Measurements from ENCODE around the gene TRMT61A. TPM values are rescaled to one million over a fixed set of nuclear protein-coding genes. Genes with fewer than 3 reads are reported as not detected.

The TRMT61A gene
- total and polyA plus RNA-seq, 2 of the 4 experiments (the other 2 are of a cell fraction), result 5.7 to 16.2 TPM

DNA sequence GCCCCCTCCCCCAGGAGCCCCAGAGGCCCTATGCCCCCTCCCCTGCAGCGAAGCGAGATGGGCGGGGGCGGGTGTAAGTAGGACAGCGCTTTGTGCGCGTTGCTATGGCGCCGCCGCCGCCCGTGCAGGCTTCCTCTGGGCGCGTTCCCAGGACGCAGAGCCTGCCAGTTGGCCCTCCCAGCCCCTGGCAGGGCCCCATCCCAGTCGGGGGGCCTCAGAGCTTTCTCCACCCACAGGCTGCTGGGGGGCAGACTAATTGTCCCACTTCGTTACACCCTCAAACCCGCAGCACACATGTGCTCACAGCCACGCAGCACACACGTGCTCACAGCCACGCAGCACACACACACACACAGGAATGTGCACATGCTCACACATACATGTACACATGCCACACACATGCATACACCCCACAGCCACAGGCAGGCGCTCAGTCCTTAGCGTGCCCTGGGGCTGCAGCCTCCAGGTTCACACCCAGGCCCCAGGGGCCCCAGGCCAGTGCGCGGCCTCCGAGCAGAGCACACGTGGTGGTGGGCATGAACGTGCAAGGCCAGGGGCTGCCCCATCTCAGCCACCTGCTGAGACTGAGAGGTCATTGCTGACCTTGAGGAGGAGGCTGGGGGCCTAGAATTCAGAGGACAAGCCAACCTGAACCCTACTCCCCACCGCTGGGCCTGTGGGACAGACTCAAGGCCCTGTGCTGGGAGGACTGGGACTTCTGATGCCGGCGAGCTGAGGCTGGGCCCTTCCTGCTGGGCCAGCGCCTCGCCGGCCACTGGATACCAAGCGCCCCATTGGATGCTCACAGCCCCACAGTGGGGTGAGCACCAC, 15.6 kb downstream of the TRMT61A start:
- Histone ChIP-seq H3K9ac (ENCODE audit: low read depth, low read length) (no peak overlapping the region), H3K9me1 (ENCODE audit: insufficient read depth, low read length) (no peaks in the 10 kb centered on the region), H4K20me1 (ENCODE audit: insufficient read depth, low read length) (peaks cover 8% of the 10 kb centered on the region; the same call in 1 of the 2 replicates), H3K4me1 (ENCODE audit: control insufficient read depth, insufficient read depth, low read length) (peaks cover 23% of the 10 kb centered on the region), H3K27me3 (ENCODE audit: control insufficient read depth, insufficient read depth, low read length) (no peaks in the 10 kb centered on the region), H3K23ac (ENCODE audit: low read depth, low read length) (no peak overlapping the region), H2AK9ac (replicated peaks; ENCODE audit: low read depth, low read length, poor library complexity) (no peak overlapping the region), H3K18ac (ENCODE audit: low read depth, low read length) (no peak overlapping the region), H4K5ac (ENCODE audit: low read depth, low read length) (no peak overlapping the region), H3K4me2 (ENCODE audit: low read depth, low read length) (no peak overlapping the region), H3K27ac (ENCODE audit: insufficient read depth, low read length) (no peak overlapping the region), H3K4me3 (ENCODE audit: insufficient read depth, low read depth, low read length) (no peak overlapping the region), H3K56ac (ENCODE audit: extremely low read depth, insufficient read depth, low read length) (no peak overlapping the region), H2AK5ac (ENCODE audit: low read depth, low read length) (no peak overlapping the region; the same call in 1 of the 2 replicates), H2AFZ (replicated peaks; ENCODE audit: low read length, poor library complexity) (no peak overlapping the region), H4K91ac (ENCODE audit: insufficient read depth, low read depth, low read length) (no peak overlapping the region), H2BK15ac (ENCODE audit: low read depth, low read length) (no peak overlapping the region), H2BK5ac (ENCODE audit: low read depth, low read length, poor library complexity, severe bottlenecking) (no peak overlapping the region), H3K79me1 (ENCODE audit: low read depth in 1 of 2, low read length in 2 of 2) (no peaks in the 10 kb centered on the region; a peak in 1 of 4 replicates), H2BK120ac (ENCODE audit: low read depth, low read length) (no peak overlapping the region), H4K8ac (ENCODE audit: low read depth in 2 of 2, low read length in 2 of 2) (no peak overlapping the region), H3K4ac (ENCODE audit: low read depth, low read length) (no peak overlapping the region), H3K14ac (replicated peaks; ENCODE audit: low read depth, low read length) (no peak overlapping the region; the same call in 1 of the 2 replicates), H3K9me3 (ENCODE audit: control insufficient read depth, insufficient read depth, low read length) (no peaks in the 10 kb centered on the region), H2BK20ac (ENCODE audit: low read depth, low read length) (no peak overlapping the region), H3K36me3 (ENCODE audit: control insufficient read depth, insufficient read depth, low read length) (no peaks in the 10 kb centered on the region)
- ChIA-PET POLR2A (ENCODE audit: unreplicated experiment) (no interaction called here), CTCF (no interaction called here)
- intact Hi-C loops (cut with micrococcal nuclease), result no loop called here
- in situ Hi-C loops (cut with MboI; ENCODE audit: low sequenced_read_pairs), result no loop called here
- dilution Hi-C loops (cut with HindIII; ENCODE audit: low sequenced_read_pairs, unreplicated experiment), result no loop called here
- TF ChIP-seq BHLHE40 (IDR thresholded peaks at IDR 0.05; ENCODE audit: low read depth, low read length), result no peak
- TF ChIP-seq FOS (IDR thresholded peaks at IDR 0.05; ENCODE audit: low read depth, low read length), result no peak
- no peak for TF ChIP-seq RAD21 (IDR thresholded peaks at IDR 0.05; ENCODE audit: low read length)
- TF ChIP-seq SMC3 (IDR thresholded peaks at IDR 0.05; ENCODE audit: low read depth, low read length), result no peak
- TF ChIP-seq CTCF (conservative IDR thresholded peaks at IDR 0.05; ENCODE audit: low read depth, low read length), result no peak
- no peak for TF ChIP-seq ELK1 (IDR thresholded peaks at IDR 0.05; ENCODE audit: borderline replicate concordance, low read depth, low read length)
- 78% methylated on average over 8 of the region's 35 CpGs; no CpG with 5 or more reads in 1 of the 2 experiments for WGBS, 2 experiments (ENCODE audit: extremely low coverage in 2 of 2, insufficient read length in 1 of 2)
- DNase-seq, result no peak
- BruUV-seq (replicated peaks), result no TSS peak
- no peak for ATAC-seq (ENCODE audit: low read depth)
